Retinal pigment epithelial cell (primary cell): ENCODE results near the gene SLC25A3.
"Not testable (repeated sequence)": the region's sequence is repeated elsewhere in the genome, so short reads cannot be mapped to it uniquely, and the experiment has no call there.

Experiments
- DNase-seq: peaks from one replicate; pipeline ENCODE4 v3.0.0-alpha.2; 2010; ENCODE audit warnings: low read depth
- H3K4me3 ChIP-seq: 2 replicates; pipeline ENCODE4 v1.5.1; 2011; ENCODE audit warnings: mild to moderate bottlenecking, low read length, control low read depth, moderate library complexity
- TF ChIP-seq, protein P1 (sequence below): conservative IDR thresholded peaks from 2 replicates; pipeline ENCODE4 v1.5.1; 2011; ENCODE audit warnings: low read depth, low read length, control low read depth, inconsistent platforms

Gene SLC25A3

GRCh38 chr12:98612696-98613334 lies 19.3 kb downstream of the SLC25A3 start:
- no peak overlapping the region for H3K4me3 ChIP-seq
- no peak for DNase-seq
- TF ChIP-seq, protein P1, sequence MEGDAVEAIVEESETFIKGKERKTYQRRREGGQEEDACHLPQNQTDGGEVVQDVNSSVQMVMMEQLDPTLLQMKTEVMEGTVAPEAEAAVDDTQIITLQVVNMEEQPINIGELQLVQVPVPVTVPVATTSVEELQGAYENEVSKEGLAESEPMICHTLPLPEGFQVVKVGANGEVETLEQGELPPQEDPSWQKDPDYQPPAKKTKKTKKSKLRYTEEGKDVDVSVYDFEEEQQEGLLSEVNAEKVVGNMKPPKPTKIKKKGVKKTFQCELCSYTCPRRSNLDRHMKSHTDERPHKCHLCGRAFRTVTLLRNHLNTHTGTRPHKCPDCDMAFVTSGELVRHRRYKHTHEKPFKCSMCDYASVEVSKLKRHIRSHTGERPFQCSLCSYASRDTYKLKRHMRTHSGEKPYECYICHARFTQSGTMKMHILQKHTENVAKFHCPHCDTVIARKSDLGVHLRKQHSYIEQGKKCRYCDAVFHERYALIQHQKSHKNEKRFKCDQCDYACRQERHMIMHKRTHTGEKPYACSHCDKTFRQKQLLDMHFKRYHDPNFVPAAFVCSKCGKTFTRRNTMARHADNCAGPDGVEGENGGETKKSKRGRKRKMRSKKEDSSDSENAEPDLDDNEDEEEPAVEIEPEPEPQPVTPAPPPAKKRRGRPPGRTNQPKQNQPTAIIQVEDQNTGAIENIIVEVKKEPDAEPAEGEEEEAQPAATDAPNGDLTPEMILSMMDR: no peak

GRCh38 chr12:98618952-98619351 lies 25.5 kb downstream of the SLC25A3 start:
- DNase-seq: no peak
- TF ChIP-seq, protein P1: no peak
- H3K4me3 ChIP-seq: no peak overlapping the region

GRCh38 chr12:98635657-98636323 lies 42.3 kb downstream of the SLC25A3 start:
- DNase-seq: peak; percentile 91
- no peak overlapping the region for H3K4me3 ChIP-seq
- TF ChIP-seq, protein P1: no peak

DNA sequence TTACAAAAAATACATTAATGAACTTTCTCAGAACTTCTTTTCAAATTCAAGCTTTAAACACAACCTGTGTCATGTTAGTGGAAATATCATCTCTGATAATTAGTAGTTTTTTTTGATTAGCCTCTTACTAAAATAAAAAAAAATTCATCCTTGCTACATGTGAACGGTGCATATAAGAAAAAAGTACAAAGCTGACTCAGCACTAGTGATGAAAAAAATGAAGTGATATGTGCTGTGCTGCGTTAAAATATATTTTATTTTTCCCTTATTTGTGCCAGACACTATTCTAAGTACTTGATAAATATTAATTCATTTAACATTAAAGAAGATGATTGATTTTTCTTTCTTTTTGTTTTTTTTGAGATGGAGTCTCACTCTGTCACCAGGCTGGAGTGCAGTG lies 43.6 kb downstream of the SLC25A3 start:
- TF ChIP-seq, protein P1: no peak
- no peak for DNase-seq
- H3K4me3 ChIP-seq: no peak overlapping the region

DNA sequence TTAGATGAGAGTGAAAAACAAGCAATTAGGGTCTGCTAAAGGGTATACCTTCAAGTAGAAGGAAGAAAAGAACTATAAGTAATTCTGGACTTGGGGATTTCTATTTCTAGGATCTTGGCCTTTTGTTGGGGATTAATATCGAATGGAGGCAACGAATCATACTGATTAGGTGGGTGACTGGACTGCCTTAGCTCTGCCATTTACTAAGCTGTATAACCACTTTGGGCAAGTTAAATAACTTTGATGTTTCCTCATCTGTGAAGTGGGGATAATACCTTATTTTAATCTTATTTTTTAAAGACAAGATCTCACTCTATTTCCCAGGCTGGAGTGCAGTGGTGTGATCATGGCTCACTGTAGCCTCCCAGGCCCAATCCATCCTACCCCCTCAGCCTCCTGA lies 44.5 kb downstream of the SLC25A3 start:
- TF ChIP-seq, protein P1: no peak
- no peak overlapping the region for H3K4me3 ChIP-seq
- no peak for DNase-seq

DNA sequence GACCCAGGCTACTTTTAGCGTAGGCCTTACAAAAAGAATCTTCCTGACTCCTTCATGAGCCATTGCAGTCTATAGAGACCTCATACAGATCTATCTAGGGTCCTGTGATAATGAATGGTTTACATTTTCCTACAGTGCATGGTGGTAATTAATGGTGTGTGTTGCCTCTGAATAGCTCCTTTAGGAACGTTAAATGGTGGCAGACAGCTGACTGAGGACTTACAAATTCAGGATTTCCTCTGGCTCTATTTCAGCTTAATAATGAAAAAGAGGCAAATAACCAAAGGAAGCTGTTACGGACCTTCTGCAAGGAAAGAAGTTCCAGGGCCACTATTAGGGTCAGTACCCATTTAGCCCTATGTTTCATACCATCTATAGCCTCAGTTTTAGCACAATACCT lies 46.0 kb downstream of the SLC25A3 start:
- DNase-seq: no peak
- H3K4me3 ChIP-seq: no peak overlapping the region

DNA sequence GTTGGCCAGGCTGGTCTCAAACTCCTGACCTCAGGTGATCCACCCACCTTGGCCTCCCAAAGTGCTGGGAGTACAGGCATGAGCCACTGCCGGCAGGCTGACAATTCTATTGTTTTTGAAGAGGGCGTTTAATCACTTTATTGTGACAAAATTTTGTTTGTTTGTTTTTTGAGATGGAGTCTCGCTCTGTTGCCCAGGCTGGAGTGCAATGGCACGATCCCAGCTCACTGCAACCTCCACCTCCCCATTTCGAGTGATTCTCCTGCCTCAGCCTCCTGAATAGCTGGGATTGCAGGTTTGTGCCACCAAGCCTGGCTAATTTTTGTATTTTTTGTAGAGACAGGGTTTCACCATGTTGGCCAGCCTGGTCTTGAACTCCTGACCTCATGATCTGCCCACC lies 49.3 kb downstream of the SLC25A3 start:
- not testable (repeated sequence) for DNase-seq, H3K4me3 ChIP-seq

More for the DNA sequence above, 46.0 kb downstream of the SLC25A3 start:
- TF ChIP-seq, protein P1: no peak

DNA sequence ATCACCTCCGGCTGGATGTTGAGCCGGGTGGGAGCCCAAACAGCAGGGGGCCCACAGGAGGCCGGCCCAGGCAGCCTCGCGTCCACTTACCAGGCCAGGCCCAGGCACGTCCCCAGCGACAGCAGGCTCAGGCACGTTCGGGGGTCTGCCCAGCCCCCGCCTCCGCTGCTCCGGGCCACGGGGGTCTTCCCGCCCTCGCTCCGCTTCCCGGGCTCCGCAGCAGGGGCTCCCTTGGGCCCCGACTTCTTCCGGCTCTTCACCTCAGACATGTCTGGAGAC lies 50.9 kb downstream of the SLC25A3 start:
- H3K4me3 ChIP-seq: peak overlapping the region; percentile 88
- TF ChIP-seq, protein P1: peak; percentile 10
- no peak for DNase-seq
